Adipocyte (in vitro differentiated cells): ENCODE measurements around the gene TRRAP.
A peak's percentile ranks its signal among the peaks of the same experiment; 100 is the strongest.

Experiments
- DNase-seq: peaks from one replicate; pipeline ENCODE4 v3.0.0-alpha.2; 2015; ENCODE audit warnings: low read depth
- H3K27me3 ChIP-seq: replicated peaks from 2 replicates; pipeline ENCODE4 v1.7.0; 2013; ENCODE audit warnings: mild to moderate bottlenecking, low read length, moderate library complexity; ENCODE audit not compliant: control insufficient read depth, insufficient read depth
- H3K36me3 ChIP-seq: 2 replicates; pipeline ENCODE4 v1.7.0; 2013; ENCODE audit warnings: low read length, mild to moderate bottlenecking, moderate library complexity; ENCODE audit not compliant: control insufficient read depth, insufficient read depth, severe bottlenecking
- H3K4me1 ChIP-seq: 2 replicates; pipeline ENCODE4 v1.7.0; 2013; ENCODE audit warnings: mild to moderate bottlenecking, low read length, moderate library complexity; ENCODE audit not compliant: control insufficient read depth, insufficient read depth
- H3K4me3 ChIP-seq: 2 replicates; pipeline ENCODE4 v1.7.0; 2013; ENCODE audit warnings: mild to moderate bottlenecking, low read length, moderate library complexity
- H3K9ac ChIP-seq: 2 replicates; pipeline ENCODE4 v1.7.0; 2013; ENCODE audit warnings: mild to moderate bottlenecking, low read length, moderate library complexity
- H3K9me3 ChIP-seq: 2 replicates; pipeline ENCODE4 v1.7.0; 2013; ENCODE audit warnings: mild to moderate bottlenecking, low read length, moderate library complexity; ENCODE audit not compliant: control insufficient read depth

The TRRAP gene

DNA sequence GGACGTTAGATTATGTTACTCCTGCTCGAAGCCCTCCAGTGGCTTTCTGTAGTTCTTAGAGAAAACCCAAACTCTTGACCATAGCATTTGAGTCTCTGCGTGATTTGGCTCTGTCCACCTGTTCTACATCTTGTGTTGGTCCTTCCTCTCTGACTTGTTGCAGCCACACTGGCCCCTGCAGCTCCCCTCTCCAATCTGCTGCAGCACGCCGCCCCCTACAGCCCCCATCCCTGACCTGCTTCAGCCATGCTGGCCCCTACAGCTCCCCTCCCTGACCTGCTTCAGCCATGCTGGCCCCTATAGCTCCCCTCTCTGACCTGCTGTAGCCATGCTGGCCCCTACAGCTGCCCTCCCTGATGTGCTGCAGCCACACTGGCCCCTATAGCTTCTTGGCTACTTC is 29.2 kb downstream of the TRRAP start:
- Histone ChIP-seq H3K4me3 (no peak overlapping the region), H3K9ac (no peak overlapping the region), H3K9me3 (no peaks in the 10 kb centered on the region), H3K27me3 (no peaks in the 10 kb centered on the region), H3K4me1 (no peaks in the 10 kb centered on the region), H3K36me3 (peaks cover 90% of the 10 kb centered on the region)
- no peak for DNase-seq

DNA sequence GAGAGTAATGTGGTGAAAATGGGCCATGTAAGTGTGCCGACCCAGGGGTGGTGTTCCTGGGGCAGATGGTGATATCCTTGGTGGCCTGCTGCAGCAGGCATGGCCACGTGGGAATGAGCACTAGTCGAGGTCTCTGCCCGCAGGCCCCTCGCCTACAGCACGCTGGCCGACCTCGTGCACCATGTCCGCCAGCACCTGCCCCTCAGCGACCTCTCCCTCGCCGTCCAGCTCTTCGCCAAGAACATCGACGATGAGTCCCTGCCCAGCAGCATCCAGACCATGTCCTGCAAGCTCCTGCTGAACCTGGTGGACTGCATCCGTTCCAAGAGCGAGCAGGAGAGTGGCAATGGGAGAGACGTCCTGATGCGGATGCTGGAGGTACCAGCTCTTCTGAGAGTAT is 30.3 kb downstream of the TRRAP start:
- DNase-seq = no peak
- Histone ChIP-seq H3K4me1 (no peaks in the 10 kb centered on the region), H3K9ac (no peak overlapping the region), H3K36me3 (peaks cover 89% of the 10 kb centered on the region), H3K9me3 (no peaks in the 10 kb centered on the region), H3K27me3 (no peaks in the 10 kb centered on the region), H3K4me3 (no peak overlapping the region)

DNA sequence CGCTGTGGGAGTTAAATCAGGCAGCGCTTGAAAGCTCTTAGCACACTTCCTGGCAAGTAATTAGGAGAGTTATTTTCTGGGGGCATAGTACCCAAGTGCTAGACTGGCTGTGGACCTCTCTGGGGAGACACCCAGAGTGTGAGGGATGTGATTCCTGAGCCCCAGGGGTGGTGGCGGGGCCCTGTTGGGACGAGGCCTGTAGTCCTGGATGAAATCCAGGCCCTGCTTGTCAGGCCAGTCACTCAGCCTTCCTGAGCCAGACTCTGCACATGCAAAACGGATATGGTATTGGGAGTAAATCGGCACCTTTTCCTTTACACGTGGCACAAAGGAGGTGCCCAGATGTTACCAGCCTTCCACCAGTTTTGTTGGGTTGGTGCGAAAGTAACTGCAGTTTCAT is 31.2 kb downstream of the TRRAP start:
- Histone ChIP-seq H3K4me1 (no peaks in the 10 kb centered on the region), H3K36me3 (peaks cover 87% of the 10 kb centered on the region), H3K4me3 (no peak overlapping the region), H3K27me3 (no peaks in the 10 kb centered on the region), H3K9me3 (no peaks in the 10 kb centered on the region), H3K9ac (no peak overlapping the region)
- no peak for DNase-seq

DNA sequence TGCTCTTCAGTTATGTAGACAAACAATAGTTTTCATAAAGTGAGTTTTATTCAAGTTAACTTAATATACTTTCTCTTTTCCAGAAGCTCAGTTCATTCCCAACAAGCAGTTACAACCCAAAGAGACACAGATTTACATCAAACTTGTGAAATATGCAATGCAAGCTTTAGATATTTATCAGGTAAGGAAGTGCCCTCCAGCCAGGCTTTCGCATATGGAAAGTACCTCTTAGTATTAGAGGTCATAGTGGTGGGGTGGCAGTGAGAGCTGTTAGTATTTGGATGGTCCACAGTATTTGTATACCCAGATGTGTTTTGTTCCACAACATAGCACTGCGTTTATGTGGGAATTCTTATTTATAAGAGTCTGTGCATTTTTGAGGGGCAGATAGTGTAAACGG is 32.1 kb downstream of the TRRAP start:
- Histone ChIP-seq H3K9me3 (no peaks in the 10 kb centered on the region), H3K36me3 (peaks cover 82% of the 10 kb centered on the region), H3K4me1 (no peaks in the 10 kb centered on the region), H3K9ac (no peak overlapping the region), H3K4me3 (no peak overlapping the region), H3K27me3 (no peaks in the 10 kb centered on the region)
- DNase-seq = no peak

DNA sequence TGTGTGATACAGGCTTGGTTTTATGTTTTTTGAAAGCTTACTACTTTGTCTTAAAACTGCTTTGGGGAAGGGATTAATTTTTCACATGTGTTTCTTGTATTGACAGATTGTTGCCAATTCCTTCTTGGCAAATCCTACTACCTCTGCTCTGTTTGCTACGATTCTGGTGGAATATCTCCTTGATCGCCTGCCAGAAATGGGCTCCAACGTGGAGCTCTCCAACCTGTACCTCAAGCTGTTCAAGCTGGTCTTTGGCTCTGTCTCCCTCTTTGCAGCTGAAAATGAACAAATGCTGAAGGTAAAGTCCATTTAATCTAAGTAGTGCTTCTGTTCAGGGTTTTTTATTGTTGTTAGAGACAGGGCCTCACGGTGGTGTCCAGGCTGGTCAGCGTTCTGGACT is 33.6 kb downstream of the TRRAP start:
- H3K36me3 ChIP-seq = peaks cover 83% of the 10 kb centered on the region
- H3K9me3 ChIP-seq = no peaks in the 10 kb centered on the region
- DNase-seq = no peak
- H3K4me3 ChIP-seq = no peak overlapping the region
- H3K9ac ChIP-seq = no peak overlapping the region
- H3K27me3 ChIP-seq = no peaks in the 10 kb centered on the region
- no peaks in the 10 kb centered on the region for H3K4me1 ChIP-seq

DNA sequence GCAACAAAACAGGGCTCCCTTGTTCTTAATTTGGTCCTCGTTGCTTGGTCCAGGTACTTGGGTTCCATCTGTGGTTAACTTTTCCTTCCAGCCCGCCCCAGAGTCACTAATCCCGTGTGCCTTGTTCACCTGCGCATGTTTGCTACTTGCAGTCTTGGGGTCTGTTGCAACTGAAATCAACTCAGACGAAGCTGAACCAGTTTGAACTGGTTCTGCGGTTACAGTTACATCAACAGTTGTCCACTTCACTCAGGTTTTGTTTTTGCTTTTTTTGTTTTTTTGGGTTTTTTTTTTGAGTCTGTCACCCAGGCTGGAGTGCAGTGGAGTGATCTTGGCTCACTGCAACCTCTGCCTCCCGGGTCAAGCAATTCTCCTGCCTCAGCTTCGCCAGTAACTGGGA is 34.7 kb downstream of the TRRAP start:
- no peak overlapping the region for H3K4me3 ChIP-seq
- no peaks in the 10 kb centered on the region for H3K9me3 ChIP-seq
- H3K9ac ChIP-seq = no peak overlapping the region
- DNase-seq = no peak
- H3K36me3 ChIP-seq = peaks cover 88% of the 10 kb centered on the region
- no peaks in the 10 kb centered on the region for H3K4me1 ChIP-seq
- no peaks in the 10 kb centered on the region for H3K27me3 ChIP-seq

DNA sequence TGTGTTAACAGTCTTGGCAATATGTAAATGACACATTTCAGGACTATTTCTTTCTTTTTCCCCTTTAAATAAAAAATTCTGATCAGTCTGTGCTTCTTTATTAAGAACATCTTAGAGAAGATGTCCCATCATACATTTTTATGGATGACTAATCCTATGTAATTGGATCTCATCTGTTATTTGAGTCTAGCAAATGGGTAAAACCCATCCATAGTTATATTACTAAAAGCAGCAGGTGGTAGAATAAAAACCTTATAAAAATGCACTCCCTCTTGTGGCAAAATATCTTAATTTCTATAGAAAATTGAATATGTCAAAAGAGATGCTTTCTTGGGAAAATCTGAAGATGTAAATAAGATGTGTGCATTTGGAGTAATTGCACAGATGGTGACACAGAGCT is 35.3 kb downstream of the TRRAP start:
- H3K27me3 ChIP-seq = no peaks in the 10 kb centered on the region
- H3K4me1 ChIP-seq = no peaks in the 10 kb centered on the region
- no peaks in the 10 kb centered on the region for H3K9me3 ChIP-seq
- DNase-seq = peak; percentile 31
- peaks cover 89% of the 10 kb centered on the region for H3K36me3 ChIP-seq
- no peak overlapping the region for H3K4me3 ChIP-seq
- no peak overlapping the region for H3K9ac ChIP-seq

DNA sequence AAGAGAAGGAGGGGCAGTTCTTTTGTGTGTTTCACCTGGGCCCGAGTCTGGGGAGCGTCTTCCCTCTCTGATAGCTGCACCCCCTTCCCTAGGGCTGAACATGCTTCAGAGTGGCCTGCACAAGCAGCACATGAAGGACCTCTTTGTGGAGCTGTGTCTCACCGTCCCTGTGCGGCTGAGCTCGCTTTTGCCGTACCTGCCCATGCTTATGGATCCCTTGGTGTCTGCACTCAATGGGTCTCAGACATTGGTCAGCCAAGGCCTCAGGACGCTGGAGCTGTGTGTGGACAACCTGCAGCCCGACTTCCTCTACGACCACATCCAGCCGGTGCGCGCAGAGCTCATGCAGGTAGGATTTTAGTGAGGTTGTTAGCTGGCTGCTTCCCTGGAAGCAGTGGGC is 39.0 kb downstream of the TRRAP start:
- H3K36me3 ChIP-seq = peaks cover 79% of the 10 kb centered on the region
- no peaks in the 10 kb centered on the region for H3K27me3 ChIP-seq
- DNase-seq = no peak
- peaks cover 5% of the 10 kb centered on the region for H3K4me1 ChIP-seq
- no peak overlapping the region for H3K4me3 ChIP-seq
- no peak overlapping the region for H3K9ac ChIP-seq
- no peaks in the 10 kb centered on the region for H3K9me3 ChIP-seq

DNA sequence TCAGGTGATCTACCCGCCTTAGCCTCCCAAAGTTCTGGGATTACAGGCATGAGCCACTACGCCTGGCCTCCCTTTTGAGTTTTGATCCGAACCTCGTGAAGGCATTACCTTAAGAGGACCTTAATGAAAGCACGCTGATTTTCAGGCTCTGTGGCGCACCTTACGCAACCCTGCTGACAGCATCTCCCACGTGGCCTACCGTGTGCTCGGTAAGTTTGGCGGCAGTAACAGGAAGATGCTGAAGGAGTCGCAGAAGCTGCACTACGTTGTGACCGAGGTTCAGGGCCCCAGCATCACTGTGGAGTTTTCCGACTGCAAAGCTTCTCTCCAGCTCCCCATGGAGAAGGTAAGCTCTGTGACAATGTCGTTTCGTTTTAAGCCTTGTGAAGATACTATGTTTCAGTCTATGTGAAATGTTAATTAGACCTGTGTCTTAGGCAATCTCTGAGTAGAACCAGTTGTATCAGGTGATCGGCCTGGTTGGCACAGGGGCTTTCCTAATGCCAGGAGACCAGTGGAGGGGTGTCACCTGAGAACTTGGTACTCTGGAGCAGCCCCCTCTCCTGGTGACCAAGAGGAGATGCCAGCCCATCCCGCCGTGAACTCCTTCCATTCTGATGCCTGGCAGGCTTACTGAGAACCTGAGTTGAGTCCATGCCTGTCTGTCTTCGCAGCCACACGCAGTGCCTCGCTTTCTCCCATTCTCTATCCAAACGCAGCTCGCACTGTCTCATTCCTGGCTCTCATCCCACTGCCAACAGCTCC is 43.5 kb downstream of the TRRAP start:
- Histone ChIP-seq H3K36me3 (peaks cover 62% of the 10 kb centered on the region), H3K9ac (no peak overlapping the region), H3K4me1 (peaks cover 17% of the 10 kb centered on the region), H3K27me3 (no peaks in the 10 kb centered on the region), H3K9me3 (no peaks in the 10 kb centered on the region), H3K4me3 (no peak overlapping the region)
- DNase-seq = no peak

DNA sequence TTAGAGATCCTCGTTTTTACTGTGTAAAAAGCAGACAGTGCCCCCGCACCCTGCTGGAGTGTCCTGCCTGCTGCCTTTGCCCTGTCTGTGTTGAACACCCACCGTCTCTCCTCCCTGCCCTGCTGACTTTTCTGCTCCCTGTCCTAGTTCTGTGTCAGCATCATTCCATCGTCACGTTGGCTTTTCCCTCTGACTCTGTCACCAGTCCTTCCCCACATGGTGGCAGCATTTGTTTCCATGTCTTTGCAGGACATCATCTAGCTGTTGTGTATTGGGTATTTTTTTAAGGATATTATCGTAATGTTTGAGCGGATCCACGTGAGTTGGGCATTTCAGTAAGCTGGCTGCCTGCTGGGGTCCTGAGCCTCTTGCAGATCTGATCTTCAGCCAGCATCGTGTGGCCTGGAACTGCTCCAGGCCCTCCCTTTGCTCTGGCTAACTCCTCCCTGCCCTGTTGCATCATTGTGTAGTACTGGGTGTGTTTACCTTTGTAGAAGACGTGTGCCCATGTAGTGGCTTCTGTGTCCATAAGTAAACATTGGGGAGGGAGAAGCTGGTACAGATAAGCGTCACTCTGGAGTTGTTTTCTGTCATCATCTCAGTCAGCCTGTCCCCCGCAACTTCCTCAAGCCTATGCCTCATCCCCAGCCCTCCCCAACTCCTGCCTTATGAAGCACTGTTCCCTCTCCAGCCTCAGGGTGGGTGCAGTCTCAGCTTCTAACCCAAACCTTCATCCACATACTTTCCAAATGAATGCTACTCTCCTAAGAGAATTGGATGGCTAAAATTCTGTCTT is 44.3 kb downstream of the TRRAP start:
- H3K4me1 ChIP-seq = peaks cover 17% of the 10 kb centered on the region
- H3K27me3 ChIP-seq = no peaks in the 10 kb centered on the region
- H3K4me3 ChIP-seq = no peak overlapping the region
- no peaks in the 10 kb centered on the region for H3K9me3 ChIP-seq
- peaks cover 62% of the 10 kb centered on the region for H3K36me3 ChIP-seq
- peak; percentile 42 for DNase-seq
- H3K9ac ChIP-seq = peak overlapping the region; percentile 3

DNA sequence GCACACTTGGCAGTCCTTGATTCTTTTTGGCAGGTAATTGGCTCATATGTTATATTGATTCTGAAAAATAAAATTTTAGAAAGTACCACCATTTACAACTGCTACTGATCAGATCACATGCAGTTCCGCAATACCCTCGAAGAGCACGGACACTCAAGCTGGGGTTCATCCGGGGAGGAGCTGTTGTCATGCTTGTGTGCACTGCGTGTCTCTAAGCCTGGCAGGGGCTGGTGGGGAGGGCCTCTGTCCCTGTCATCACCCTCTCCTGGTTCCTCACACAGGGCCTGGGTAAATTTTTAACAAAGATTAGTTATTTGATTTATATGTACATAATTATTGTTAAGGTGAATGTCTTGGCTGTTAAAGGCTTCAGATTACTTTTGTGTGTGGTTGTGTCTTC is 45.2 kb downstream of the TRRAP start:
- DNase-seq = no peak
- peaks cover 60% of the 10 kb centered on the region for H3K36me3 ChIP-seq
- H3K9ac ChIP-seq = no peak overlapping the region
- no peaks in the 10 kb centered on the region for H3K27me3 ChIP-seq
- H3K4me3 ChIP-seq = no peak overlapping the region
- H3K9me3 ChIP-seq = no peaks in the 10 kb centered on the region
- H3K4me1 ChIP-seq = peaks cover 17% of the 10 kb centered on the region
